PFSK-1 (cell line): ENCODE results near the gene SEMA4B.

ENCODE experiments used
- POLR2AphosphoS5 ChIP-seq: IDR thresholded peaks from 2 replicates; pipeline ENCODE4 v1.6.1; 2012; ENCODE audit warnings: low read depth, mild to moderate bottlenecking, control low read depth, low read length, moderate library complexity
- TAF1 ChIP-seq: IDR thresholded peaks from 2 replicates; pipeline ENCODE4 v1.6.1; 2012; ENCODE audit warnings: low read length, control low read depth, borderline replicate concordance; ENCODE audit not compliant: insufficient read depth

DNA sequence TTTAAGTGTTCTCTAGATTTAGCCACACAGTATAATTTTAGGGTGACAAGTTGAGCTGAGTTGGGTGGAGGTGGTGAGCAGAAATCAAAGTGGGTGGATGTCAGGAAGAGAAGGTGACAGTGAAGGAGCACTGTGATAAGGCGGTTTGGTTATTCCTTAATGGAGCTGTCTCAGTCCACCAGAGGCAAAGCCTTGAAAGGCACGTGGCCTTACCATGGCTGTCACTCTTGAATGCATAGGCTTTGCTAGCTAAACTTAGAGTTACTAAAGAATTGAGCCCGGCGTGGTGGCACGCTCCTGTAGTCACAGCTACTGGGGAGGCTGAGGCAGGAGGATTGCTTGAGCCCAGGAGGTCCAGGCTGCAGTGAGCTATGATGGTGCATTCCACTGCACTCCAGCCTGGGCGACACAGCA lies 47.7 kb downstream of the SEMA4B start:
- no peak for TF ChIP-seq POLR2AphosphoS5
- TF ChIP-seq TAF1 = no peak
